Activated CD8-positive, alpha-beta T cell treated with anti-CD3 and anti-CD28 coated beads for 36 hours (primary cell): ENCODE data around the gene SLC14A1. TPM values are rescaled to one million over a fixed set of nuclear protein-coding genes. Genes with fewer than 3 reads are reported as not detected.

Experiments
- ATAC-seq: fragments of 200-7000 bp; cut with Tn5 transposase; one replicate; pipeline ENCODE4 v1.10.0; 2021; ENCODE audit warnings: mild to moderate bottlenecking, moderate library complexity
- CTCF ChIA-PET: fragments of 350-600 bp; sonication (Branson Sonifier 250); formaldehyde crosslinking; loops from one replicate; lab custom pipeline; 2021; ENCODE audit warnings: antibody characterized with exemption; lab: Charles Lee
- POLR2A ChIA-PET: fragments of 350-600 bp; sonication (Branson Sonifier 250); formaldehyde crosslinking; loops from one replicate; lab custom pipeline; 2021; ENCODE audit warnings: antibody characterized with exemption; lab: Charles Lee
- DNase-seq: peaks from one replicate; pipeline ENCODE4 v3.0.0-alpha.2; 2020
- H3K27ac Mint-ChIP-seq: one replicate; pipeline ENCODE4 v1.8.0; 2021; ENCODE audit warnings: mild to moderate bottlenecking, mixed read lengths
- H3K27me3 Mint-ChIP-seq: one replicate; pipeline ENCODE4 v1.8.0; 2021; ENCODE audit warnings: mixed read lengths
- H3K36me3 Mint-ChIP-seq: one replicate; pipeline ENCODE4 v1.8.0; 2021; ENCODE audit warnings: low read depth, mixed read lengths
- H3K4me1 Mint-ChIP-seq: one replicate; pipeline ENCODE4 v1.8.0; 2021; ENCODE audit warnings: low read depth, mixed read lengths
- H3K4me3 Mint-ChIP-seq: one replicate; pipeline ENCODE4 v1.8.0; 2021; ENCODE audit warnings: mild to moderate bottlenecking, moderate library complexity, mixed read lengths
- H3K9me3 Mint-ChIP-seq: one replicate; pipeline ENCODE4 v1.8.0; 2021; ENCODE audit warnings: mixed read lengths
- CTCF ChIP-seq: fragments of 200-600 bp; IDR thresholded peaks from one replicate; pipeline ENCODE4 v1.8.0; 2022; ENCODE audit warnings: antibody characterized with exemption, mild to moderate bottlenecking
- intact Hi-C: fragments of 100-400 bp; cut with micrococcal nuclease; formaldehyde crosslinking; loops from one replicate; pipeline ENCODE4 v1.10.0; 2022
- total RNA-seq, 2 experiments: library from RNA; stranded (reverse); gene quantifications; one replicate each; pipeline ENCODE4 v1.2.3, GENCODE V29; 2021

The SLC14A1 gene
- total RNA-seq, 2 experiments from 2014 or later = 3.1 TPM

- H3K27me3 Mint-ChIP-seq = no peaks in the 10 kb centered on the region
- H3K27ac Mint-ChIP-seq = no peak overlapping the region
- H3K4me1 Mint-ChIP-seq = no peaks in the 10 kb centered on the region
- H3K9me3 Mint-ChIP-seq = peaks cover 13% of the 10 kb centered on the region
- ChIA-PET POLR2A (no interaction called here), CTCF (interaction anchor here (1.6 kb wide), 1 partner anchor 10 kb away, joined by 4 read pairs; no protein-coding TSS in a partner anchor)
- TF ChIP-seq CTCF = no peak
- no peak overlapping the region for H3K4me3 Mint-ChIP-seq
- DNase-seq = no peak
- peaks cover 2% of the 10 kb centered on the region for H3K36me3 Mint-ChIP-seq
- ATAC-seq = no peak
- intact Hi-C loops = no loop called here
These were observed 10.7 kb upstream of the SLC14A1 start for GRCh38 chr18:45713239-45713638.

GRCh38 chr18:45715212-45715780 is 8.7 kb upstream of the SLC14A1 start:
- Mint-ChIP-seq H3K27me3 (peaks cover 1% of the 10 kb centered on the region), H3K36me3 (no peaks in the 10 kb centered on the region), H3K27ac (no peak overlapping the region), H3K9me3 (no peaks in the 10 kb centered on the region), H3K4me3 (no peak overlapping the region), H3K4me1 (no peaks in the 10 kb centered on the region)
- no peak for ATAC-seq
- ChIA-PET CTCF (no interaction called here), POLR2A (no interaction called here)
- TF ChIP-seq CTCF = no peak
- intact Hi-C loops = no loop called here
- peak; percentile 2 for DNase-seq

GRCh38 chr18:45719106-45719505 is 4.9 kb upstream of the SLC14A1 start:
- ChIA-PET CTCF (interaction anchor here (1.7 kb wide), 1 partner anchor 54 kb away, joined by 5 read pairs; no protein-coding TSS in a partner anchor), POLR2A (no interaction called here)
- Mint-ChIP-seq H3K9me3 (no peaks in the 10 kb centered on the region), H3K4me3 (no peak overlapping the region), H3K27me3 (peaks cover 6% of the 10 kb centered on the region), H3K27ac (no peak overlapping the region), H3K4me1 (no peaks in the 10 kb centered on the region), H3K36me3 (no peaks in the 10 kb centered on the region)
- ATAC-seq (no peak), DNase-seq (no peak)
- no peak for TF ChIP-seq CTCF
- intact Hi-C loops = no loop called here

- intact Hi-C loops = no loop called here
- Mint-ChIP-seq H3K27ac (no peak overlapping the region), H3K9me3 (no peaks in the 10 kb centered on the region), H3K36me3 (no peaks in the 10 kb centered on the region), H3K4me1 (no peaks in the 10 kb centered on the region), H3K4me3 (no peak overlapping the region), H3K27me3 (peaks cover 6% of the 10 kb centered on the region)
- peak; percentile 80 for TF ChIP-seq CTCF
- peak; percentile 85 for DNase-seq
- CTCF ChIA-PET = interaction anchor here (0.6 to 11.1 kb wide), 35 partner anchors 8 to 351 kb away, joined by 3 to 113 read pairs (median 3); no protein-coding TSS in a partner anchor
- ATAC-seq = peak; percentile 100
- POLR2A ChIA-PET = no interaction called here
These were observed 1.1 kb upstream of the SLC14A1 start for GRCh38 chr18:45722899-45723298.

- Mint-ChIP-seq H3K27me3 (peaks cover 6% of the 10 kb centered on the region), H3K4me3 (no peak overlapping the region), H3K4me1 (no peaks in the 10 kb centered on the region), H3K9me3 (no peaks in the 10 kb centered on the region), H3K36me3 (no peaks in the 10 kb centered on the region), H3K27ac (no peak overlapping the region)
- intact Hi-C loops = no loop called here
- ChIA-PET CTCF (interaction anchor here (0.8 to 11.1 kb wide), 11 partner anchors 14 to 349 kb away, joined by 3 to 113 read pairs (median 5); no protein-coding TSS in a partner anchor), POLR2A (interaction anchor here (1.1 kb wide), 1 partner anchor 52 kb away, joined by 5 read pairs; no protein-coding TSS in a partner anchor)
- DNase-seq = no peak
- TF ChIP-seq CTCF = no peak
- no peak for ATAC-seq
These were observed 620 bp downstream of the SLC14A1 start for GRCh38 chr18:45724601-45725000.
